ENCODE data around the gene SNX27. TPM values are rescaled to one million over a fixed set of nuclear protein-coding genes. Genes with fewer than 3 reads are reported as not detected.

The SNX27 gene
- total RNA-seq, 2 donors from 2014 or later = 33.6 to 36.3 TPM

- Mint-ChIP-seq H3K27ac (no peak overlapping the region), H3K4me1 (no peaks in the 10 kb centered on the region), H3K36me3 (ENCODE audit: low read depth) (peaks cover 55% of the 10 kb centered on the region), H3K4me3 (no peak overlapping the region), H3K9me3 (no peaks in the 10 kb centered on the region), H3K27me3 (no peaks in the 10 kb centered on the region)
- ATAC-seq (replicated peaks) = no peak
Observed at GRCh38 chr1:151689494-151689893, 77.6 kb downstream of the SNX27 start.

GRCh38 chr1:151692226-151692625 lies 80.4 kb downstream of the SNX27 start:
- no peaks in the 10 kb centered on the region for H3K27me3 Mint-ChIP-seq
- H3K4me3 Mint-ChIP-seq = no peak overlapping the region
- no peak for ATAC-seq (replicated peaks)
- H3K4me1 Mint-ChIP-seq = no peaks in the 10 kb centered on the region
- H3K27ac Mint-ChIP-seq = no peak overlapping the region
- H3K9me3 Mint-ChIP-seq = no peaks in the 10 kb centered on the region
- peaks cover 58% of the 10 kb centered on the region for H3K36me3 Mint-ChIP-seq (ENCODE audit: low read depth)

- Mint-ChIP-seq H3K27ac (no peak overlapping the region), H3K4me1 (no peaks in the 10 kb centered on the region), H3K36me3 (ENCODE audit: low read depth) (peaks cover 64% of the 10 kb centered on the region), H3K9me3 (no peaks in the 10 kb centered on the region), H3K27me3 (no peaks in the 10 kb centered on the region), H3K4me3 (no peak overlapping the region)
- ATAC-seq (replicated peaks) = no peak
Observed at GRCh38 chr1:151693057-151693651, 81.3 kb downstream of the SNX27 start.

- Mint-ChIP-seq H3K9me3 (no peaks in the 10 kb centered on the region), H3K27ac (no peak overlapping the region), H3K27me3 (no peaks in the 10 kb centered on the region), H3K4me3 (no peak overlapping the region), H3K4me1 (peaks cover 10% of the 10 kb centered on the region), H3K36me3 (ENCODE audit: low read depth) (peaks cover 43% of the 10 kb centered on the region)
- ATAC-seq (replicated peaks) = no peak
Observed at GRCh38 chr1:151701515-151701914, 89.7 kb downstream of the SNX27 start.

- no peak for ATAC-seq (replicated peaks)
- H3K9me3 Mint-ChIP-seq = no peaks in the 10 kb centered on the region
- H3K36me3 Mint-ChIP-seq (ENCODE audit: low read depth) = peaks cover 32% of the 10 kb centered on the region
- no peak overlapping the region for H3K27ac Mint-ChIP-seq
- H3K27me3 Mint-ChIP-seq = no peaks in the 10 kb centered on the region
- no peak overlapping the region for H3K4me3 Mint-ChIP-seq
- peaks cover 10% of the 10 kb centered on the region for H3K4me1 Mint-ChIP-seq
Observed at GRCh38 chr1:151702936-151703335, 91.1 kb downstream of the SNX27 start.

GRCh38 chr1:151703813-151704212 lies 92.0 kb downstream of the SNX27 start:
- ATAC-seq (replicated peaks) = no peak
- peaks cover 10% of the 10 kb centered on the region for H3K4me1 Mint-ChIP-seq
- H3K4me3 Mint-ChIP-seq = no peak overlapping the region
- no peaks in the 10 kb centered on the region for H3K9me3 Mint-ChIP-seq
- H3K27me3 Mint-ChIP-seq = no peaks in the 10 kb centered on the region
- H3K27ac Mint-ChIP-seq = no peak overlapping the region
- peaks cover 25% of the 10 kb centered on the region for H3K36me3 Mint-ChIP-seq (ENCODE audit: low read depth)

GRCh38 chr1:151704246-151704645 lies 92.4 kb downstream of the SNX27 start:
- Mint-ChIP-seq H3K27ac (no peak overlapping the region), H3K4me3 (no peak overlapping the region), H3K9me3 (no peaks in the 10 kb centered on the region), H3K36me3 (ENCODE audit: low read depth) (peaks cover 22% of the 10 kb centered on the region), H3K4me1 (peaks cover 10% of the 10 kb centered on the region), H3K27me3 (no peaks in the 10 kb centered on the region)
- no peak for ATAC-seq (replicated peaks)

- Mint-ChIP-seq H3K9me3 (no peaks in the 10 kb centered on the region), H3K4me1 (peaks cover 10% of the 10 kb centered on the region), H3K27ac (no peak overlapping the region), H3K27me3 (no peaks in the 10 kb centered on the region), H3K36me3 (ENCODE audit: low read depth) (peaks cover 13% of the 10 kb centered on the region), H3K4me3 (no peak overlapping the region)
- ATAC-seq (replicated peaks) = no peak
Observed at GRCh38 chr1:151705146-151705545, 93.3 kb downstream of the SNX27 start.

GRCh38 chr1:151705753-151706463 lies 94.1 kb downstream of the SNX27 start:
- no peak overlapping the region for H3K4me3 Mint-ChIP-seq
- H3K4me1 Mint-ChIP-seq = peaks cover 10% of the 10 kb centered on the region
- peaks cover 6% of the 10 kb centered on the region for H3K36me3 Mint-ChIP-seq (ENCODE audit: low read depth)
- no peaks in the 10 kb centered on the region for H3K27me3 Mint-ChIP-seq
- no peaks in the 10 kb centered on the region for H3K9me3 Mint-ChIP-seq
- H3K27ac Mint-ChIP-seq = no peak overlapping the region
- no peak for ATAC-seq (replicated peaks)

- Mint-ChIP-seq H3K4me3 (no peak overlapping the region), H3K27me3 (no peaks in the 10 kb centered on the region), H3K36me3 (ENCODE audit: low read depth) (no peaks in the 10 kb centered on the region), H3K4me1 (peaks cover 10% of the 10 kb centered on the region), H3K27ac (no peak overlapping the region), H3K9me3 (no peaks in the 10 kb centered on the region)
- no peak for ATAC-seq (replicated peaks)
Observed at GRCh38 chr1:151706464-151707415, 94.9 kb downstream of the SNX27 start.

- Mint-ChIP-seq H3K4me3 (no peak overlapping the region), H3K27me3 (no peaks in the 10 kb centered on the region), H3K4me1 (peaks cover 10% of the 10 kb centered on the region), H3K9me3 (no peaks in the 10 kb centered on the region), H3K36me3 (ENCODE audit: low read depth) (no peaks in the 10 kb centered on the region), H3K27ac (no peak overlapping the region)
- ATAC-seq (replicated peaks) = no peak
Observed at GRCh38 chr1:151707541-151708065, 95.8 kb downstream of the SNX27 start.

- no peaks in the 10 kb centered on the region for H3K36me3 Mint-ChIP-seq (ENCODE audit: low read depth)
- peaks cover 5% of the 10 kb centered on the region for H3K4me1 Mint-ChIP-seq
- H3K4me3 Mint-ChIP-seq = no peak overlapping the region
- H3K27me3 Mint-ChIP-seq = no peaks in the 10 kb centered on the region
- H3K27ac Mint-ChIP-seq = no peak overlapping the region
- no peaks in the 10 kb centered on the region for H3K9me3 Mint-ChIP-seq
- no peak for ATAC-seq (replicated peaks)
Observed at GRCh38 chr1:151708891-151709290, 97.0 kb downstream of the SNX27 start.

GRCh38 chr1:151710187-151710840 lies 98.5 kb downstream of the SNX27 start:
- ATAC-seq (replicated peaks) = peak; percentile 60
- Mint-ChIP-seq H3K27me3 (peaks cover 7% of the 10 kb centered on the region), H3K27ac (no peak overlapping the region), H3K36me3 (ENCODE audit: low read depth) (no peaks in the 10 kb centered on the region), H3K4me3 (no peak overlapping the region), H3K9me3 (no peaks in the 10 kb centered on the region), H3K4me1 (peaks cover 5% of the 10 kb centered on the region)

Measured in activated T-helper 17 cell treated with anti-CD3 and anti-CD28 coated beads, Interleukin-2, amount 50 U/mL, for 72 hours (primary cell).